SJSA1 (cell line): ENCODE measurements around the gene FST. TPM values are rescaled to one million over a fixed set of nuclear protein-coding genes. Genes with fewer than 3 reads are reported as not detected.

ENCODE experiments used
- DNase-seq, 2 experiments: peaks; one replicate each; pipeline ENCODE4 v3.0.0-alpha.2; 2015 to 2020; ENCODE audit warnings: low spot score in 2 of 2, low read depth in 1 of 2
- H3K27ac ChIP-seq: fragments of 250-450 bp; sonication (Bioruptor Pico); 2 replicates; pipeline ENCODE4 v1.5.1; 2020; ENCODE audit warnings: mild to moderate bottlenecking, moderate library complexity
- H3K27me3 ChIP-seq: fragments of 250-450 bp; sonication (Bioruptor Pico); replicated peaks from 2 replicates; pipeline ENCODE4 v1.5.1; 2020; ENCODE audit warnings: mild to moderate bottlenecking, moderate library complexity
- H3K36me3 ChIP-seq: fragments of 250-450 bp; sonication (Bioruptor Pico); 2 replicates; pipeline ENCODE4 v1.5.1; 2020; ENCODE audit warnings: mild to moderate bottlenecking
- H3K4me1 ChIP-seq: fragments of 250-450 bp; sonication (Bioruptor Pico); replicated peaks from 2 replicates; pipeline ENCODE4 v1.6.1; 2021; ENCODE audit warnings: mild to moderate bottlenecking
- H3K4me3 ChIP-seq: fragments of 250-450 bp; sonication (Bioruptor Pico); 2 replicates; pipeline ENCODE4 v1.5.1; 2020; ENCODE audit warnings: mild to moderate bottlenecking
- H3K9me3 ChIP-seq: fragments of 250-450 bp; sonication (Bioruptor Pico); replicated peaks from 2 replicates; pipeline ENCODE4 v1.5.1; 2020; ENCODE audit warnings: mild to moderate bottlenecking
- total RNA-seq: library from RNA; depleted of rRNA; stranded (reverse); fragments of >200 nt; shearing (Covaris generic); gene quantifications from 2 replicates; pipeline ENCODE4 v1.2.3, GENCODE V29; 2014

FST gene
- total RNA-seq, 1 experiment from 2014 or later, result 11.5 TPM

- no peaks in the 10 kb centered on the region for H3K27me3 ChIP-seq
- H3K4me3 ChIP-seq, result peak overlapping the region; percentile 64
- no peak for DNase-seq
Observed at GRCh38 chr5:53479045-53479589, 1.3 kb upstream of the FST start.

GRCh38 chr5:53479590-53480415 lies 626 bp upstream of the FST start:
- peak overlapping the region; percentile 64 for H3K4me3 ChIP-seq
- DNase-seq, result peak; percentile 57 to 63
- H3K36me3 ChIP-seq, result no peaks in the 10 kb centered on the region
- no peaks in the 10 kb centered on the region for H3K9me3 ChIP-seq
- H3K4me1 ChIP-seq, result peaks cover 8% of the 10 kb centered on the region; the same call in 1 of the 2 replicates
- H3K27ac ChIP-seq, result no peak overlapping the region; the same call in 1 of the 2 replicates
- no peaks in the 10 kb centered on the region for H3K27me3 ChIP-seq

More at GRCh38 chr5:53479045-53479589, 1.3 kb upstream of the FST start:
- no peaks in the 10 kb centered on the region for H3K36me3 ChIP-seq
- H3K9me3 ChIP-seq, result no peaks in the 10 kb centered on the region
- no peak overlapping the region for H3K27ac ChIP-seq
- H3K4me1 ChIP-seq, result peaks cover 8% of the 10 kb centered on the region; the same call in 1 of the 2 replicates

- peak in 1 of 2 experiments; percentile 35 for DNase-seq
- Histone ChIP-seq H3K27ac (no peak overlapping the region), H3K9me3 (no peaks in the 10 kb centered on the region), H3K4me3 (peak overlapping the region; percentile 64), H3K4me1 (peaks cover 8% of the 10 kb centered on the region; the same call in 1 of the 2 replicates), H3K36me3 (no peaks in the 10 kb centered on the region), H3K27me3 (no peaks in the 10 kb centered on the region)
Observed at GRCh38 chr5:53481159-53481886, 894 bp downstream of the FST start.

GRCh38 chr5:53481887-53482716 lies 1.7 kb downstream of the FST start:
- H3K27ac ChIP-seq, result no peak overlapping the region
- no peaks in the 10 kb centered on the region for H3K27me3 ChIP-seq
- no peaks in the 10 kb centered on the region for H3K36me3 ChIP-seq
- H3K9me3 ChIP-seq, result no peaks in the 10 kb centered on the region
- peaks cover 8% of the 10 kb centered on the region; the same call in 1 of the 2 replicates for H3K4me1 ChIP-seq
- DNase-seq, result peak; percentile 66 to 74
- H3K4me3 ChIP-seq, result peak overlapping the region; percentile 64

- no peaks in the 10 kb centered on the region for H3K36me3 ChIP-seq
- no peaks in the 10 kb centered on the region for H3K9me3 ChIP-seq
- no peaks in the 10 kb centered on the region for H3K27me3 ChIP-seq
- H3K4me1 ChIP-seq, result peaks cover 8% of the 10 kb centered on the region; the same call in 1 of the 2 replicates
- H3K4me3 ChIP-seq, result peak overlapping the region; percentile 64
- peak in 1 of 2 experiments; percentile 43 for DNase-seq
- H3K27ac ChIP-seq, result no peak overlapping the region
Observed at GRCh38 chr5:53482717-53483638, 2.5 kb downstream of the FST start.

- H3K36me3 ChIP-seq, result no peaks in the 10 kb centered on the region
- H3K27me3 ChIP-seq, result no peaks in the 10 kb centered on the region
- H3K27ac ChIP-seq, result no peak overlapping the region
- no peak for DNase-seq
- H3K4me3 ChIP-seq, result no peak overlapping the region
- H3K9me3 ChIP-seq, result no peaks in the 10 kb centered on the region
- peaks cover 9% of the 10 kb centered on the region for H3K4me1 ChIP-seq
Observed at GRCh38 chr5:53487436-53487835, 7.0 kb downstream of the FST start.

GRCh38 chr5:53488195-53488722 lies 7.8 kb downstream of the FST start:
- Histone ChIP-seq H3K27ac (no peak overlapping the region), H3K36me3 (no peaks in the 10 kb centered on the region), H3K4me3 (no peak overlapping the region), H3K27me3 (no peaks in the 10 kb centered on the region), H3K9me3 (no peaks in the 10 kb centered on the region), H3K4me1 (peaks cover 5% of the 10 kb centered on the region)
- DNase-seq, result no peak

- Histone ChIP-seq H3K36me3 (no peaks in the 10 kb centered on the region), H3K4me3 (no peak overlapping the region), H3K4me1 (peaks cover 5% of the 10 kb centered on the region), H3K9me3 (no peaks in the 10 kb centered on the region), H3K27ac (no peak overlapping the region; the same call in 1 of the 2 replicates), H3K27me3 (no peaks in the 10 kb centered on the region)
- peak in 1 of 2 experiments; percentile 27 for DNase-seq
Observed at GRCh38 chr5:53490747-53491146, 10.3 kb downstream of the FST start.

GRCh38 chr5:53501054-53501453 lies 20.6 kb downstream of the FST start:
- Histone ChIP-seq H3K4me1 (no peaks in the 10 kb centered on the region), H3K27me3 (no peaks in the 10 kb centered on the region), H3K9me3 (no peaks in the 10 kb centered on the region), H3K27ac (no peak overlapping the region), H3K4me3 (no peak overlapping the region), H3K36me3 (no peaks in the 10 kb centered on the region)
- no peak for DNase-seq

- Histone ChIP-seq H3K4me1 (no peaks in the 10 kb centered on the region), H3K9me3 (peaks cover 6% of the 10 kb centered on the region; the same call in 1 of the 2 replicates), H3K36me3 (no peaks in the 10 kb centered on the region), H3K27ac (no peak overlapping the region), H3K27me3 (no peaks in the 10 kb centered on the region), H3K4me3 (no peak overlapping the region)
- DNase-seq, result no peak
Observed at GRCh38 chr5:53503562-53504218, 23.3 kb downstream of the FST start.

GRCh38 chr5:53507013-53507412 lies 26.6 kb downstream of the FST start:
- H3K4me3 ChIP-seq, result no peak overlapping the region
- no peak for DNase-seq
- H3K27me3 ChIP-seq, result no peaks in the 10 kb centered on the region
- H3K27ac ChIP-seq, result no peak overlapping the region
- peaks cover 6% of the 10 kb centered on the region; the same call in 1 of the 2 replicates for H3K9me3 ChIP-seq
- H3K4me1 ChIP-seq, result no peaks in the 10 kb centered on the region
- H3K36me3 ChIP-seq, result no peaks in the 10 kb centered on the region

- Histone ChIP-seq H3K9me3 (peaks cover 6% of the 10 kb centered on the region; the same call in 1 of the 2 replicates), H3K27me3 (no peaks in the 10 kb centered on the region), H3K27ac (no peak overlapping the region), H3K4me1 (no peaks in the 10 kb centered on the region), H3K36me3 (no peaks in the 10 kb centered on the region), H3K4me3 (no peak overlapping the region)
- DNase-seq, result no peak
Observed at GRCh38 chr5:53508125-53508524, 27.7 kb downstream of the FST start.
